ENCODE results near the gene SHCBP1.

Gene SHCBP1

GRCh38 chr16:46614006-46614405, 7.2 kb downstream of the SHCBP1 start:
- DNase-seq (ENCODE audit: low spot score) = no peak

GRCh38 chr16:46613352-46613751, 7.8 kb downstream of the SHCBP1 start:
- no peak for DNase-seq (ENCODE audit: low spot score)

GRCh38 chr16:46612121-46612520, 9.1 kb downstream of the SHCBP1 start:
- no peak for DNase-seq (ENCODE audit: low spot score)

- DNase-seq (ENCODE audit: low spot score) = peak; percentile 47
Observed at GRCh38 chr16:46607529-46607928, 13.7 kb downstream of the SHCBP1 start.

- DNase-seq (ENCODE audit: low spot score) = no peak
Observed at GRCh38 chr16:46606231-46606630, 14.9 kb downstream of the SHCBP1 start.

GRCh38 chr16:46591257-46591656, 29.9 kb downstream of the SHCBP1 start:
- no peak for DNase-seq (ENCODE audit: low spot score)

GRCh38 chr16:46586011-46586577, 35.1 kb downstream of the SHCBP1 start:
- no peak for DNase-seq (ENCODE audit: low spot score)

- no peak for DNase-seq (ENCODE audit: low spot score)
Observed at GRCh38 chr16:46583036-46583435, 38.1 kb downstream of the SHCBP1 start.

GRCh38 chr16:46582313-46582712, 38.9 kb downstream of the SHCBP1 start:
- DNase-seq (ENCODE audit: low spot score) = no peak

GRCh38 chr16:46577988-46578579, 43.1 kb downstream of the SHCBP1 start:
- no peak for DNase-seq (ENCODE audit: low spot score)

GRCh38 chr16:46573834-46574159, 47.4 kb downstream of the SHCBP1 start:
- no peak for DNase-seq (ENCODE audit: low spot score)

- peak; percentile 53 for DNase-seq (ENCODE audit: low spot score)
Observed at GRCh38 chr16:46573008-46573833, 48.0 kb downstream of the SHCBP1 start.

GRCh38 chr16:46569231-46569735, 51.9 kb downstream of the SHCBP1 start:
- no peak for DNase-seq (ENCODE audit: low spot score)

GRCh38 chr16:46568472-46569230, 52.5 kb downstream of the SHCBP1 start:
- DNase-seq (ENCODE audit: low spot score) = no peak

GRCh38 chr16:46562979-46563378, 58.2 kb downstream of the SHCBP1 start:
- no peak for DNase-seq (ENCODE audit: low spot score)

- no peak for DNase-seq (ENCODE audit: low spot score)
Observed at GRCh38 chr16:46558018-46558417, 63.2 kb downstream of the SHCBP1 start.

GRCh38 chr16:46555951-46556350, 65.2 kb downstream of the SHCBP1 start:
- DNase-seq (ENCODE audit: low spot score) = peak; percentile 12

- DNase-seq (ENCODE audit: low spot score) = peak; percentile 31
Observed at GRCh38 chr16:46554435-46554834, 66.7 kb downstream of the SHCBP1 start.

GRCh38 chr16:46549477-46549876, 71.7 kb downstream of the SHCBP1 start:
- DNase-seq (ENCODE audit: low spot score) = no peak

Measured in AG08395 (cell line).